GM18498 (cell line): ENCODE data around the gene GOSR1.
"Not testable (repeated sequence)": the region's sequence is repeated elsewhere in the genome, so short reads cannot be mapped to it uniquely, and the experiment has no call there.

Source experiments
- ATAC-seq: cut with Tn5 transposase; IDR thresholded peaks from one replicate; pipeline ENCODE4 v1.9.1; 2021; ENCODE audit warnings: mild to moderate bottlenecking, moderate library complexity; ENCODE audit not compliant: unreplicated experiment

Gene GOSR1

DNA sequence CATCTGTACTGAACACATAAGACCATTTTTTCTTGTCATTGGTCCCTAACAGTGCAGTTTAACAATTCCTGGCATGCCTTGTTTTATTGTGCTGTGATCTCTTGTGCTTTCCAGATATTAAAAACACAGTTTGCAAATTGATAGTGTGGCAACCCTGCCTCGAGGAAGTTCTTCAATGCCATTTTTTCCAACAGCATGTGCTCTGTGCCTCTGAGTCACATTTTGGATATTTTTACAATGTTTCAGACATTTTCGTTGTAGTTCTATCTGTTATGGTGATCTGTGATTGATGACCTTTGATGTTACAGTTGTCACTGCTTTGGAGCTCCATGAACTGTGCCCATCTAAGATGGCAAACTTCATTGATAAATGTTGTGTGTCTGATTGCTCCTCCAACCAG, 66.2 kb downstream of the GOSR1 start:
- no peak for ATAC-seq

DNA sequence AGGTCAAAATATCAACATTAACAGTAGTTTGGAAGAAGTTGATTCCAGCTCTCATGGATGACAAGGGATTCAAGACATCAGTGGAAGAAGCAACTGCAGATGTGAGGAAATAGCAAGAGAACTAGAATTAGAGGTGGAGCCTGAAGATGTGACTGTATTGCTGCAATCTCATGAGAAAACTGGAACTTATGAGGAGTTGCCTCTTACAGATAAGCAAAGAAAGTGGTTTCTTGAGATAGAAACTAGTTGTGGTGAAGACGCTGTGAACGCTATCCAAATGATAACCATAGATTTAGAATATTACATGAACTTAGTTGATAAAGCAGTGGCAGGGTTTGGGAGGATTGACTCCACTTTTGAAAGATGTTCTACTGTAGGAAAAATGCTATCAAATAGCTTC, 67.8 kb downstream of the GOSR1 start:
- no peak for ATAC-seq

DNA sequence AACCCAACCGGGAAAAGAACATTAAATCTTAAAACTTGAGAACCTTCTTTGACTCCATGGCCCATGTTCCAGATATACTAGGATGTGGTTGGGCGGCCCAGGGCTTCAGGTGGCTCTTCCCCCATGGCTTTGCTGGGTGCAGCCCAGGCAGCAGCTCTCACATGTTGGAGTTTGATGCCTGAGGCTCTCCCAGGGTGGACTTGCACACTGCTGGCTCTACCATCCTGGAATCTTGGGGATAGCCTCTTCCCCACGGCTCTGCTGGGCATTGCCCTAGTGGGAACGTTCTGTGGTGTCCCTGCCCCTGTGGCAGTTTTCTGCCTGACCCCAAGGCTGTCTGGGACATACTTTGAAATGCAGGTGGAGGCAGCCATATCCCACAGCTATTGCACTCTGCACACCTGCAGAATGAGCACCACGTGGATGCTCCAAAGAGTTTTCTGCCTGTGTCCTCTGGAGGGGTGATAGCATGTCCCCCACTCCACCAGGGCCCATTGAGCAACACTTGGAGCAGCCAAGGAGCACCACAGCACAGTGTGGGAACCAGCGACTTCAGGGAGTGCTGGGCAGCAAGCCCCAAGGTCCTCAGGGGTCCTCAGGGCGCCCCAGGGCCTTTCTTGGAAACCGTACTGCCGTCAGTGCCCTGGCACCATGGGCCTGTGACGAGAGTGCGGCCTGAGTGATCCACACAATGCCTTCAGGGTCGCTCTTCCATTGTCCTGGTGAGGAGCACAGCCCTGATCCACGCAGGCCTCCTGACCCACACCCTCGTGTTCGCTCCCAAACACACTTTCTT, 70.8 kb downstream of the GOSR1 start:
- ATAC-seq, result no peak

DNA sequence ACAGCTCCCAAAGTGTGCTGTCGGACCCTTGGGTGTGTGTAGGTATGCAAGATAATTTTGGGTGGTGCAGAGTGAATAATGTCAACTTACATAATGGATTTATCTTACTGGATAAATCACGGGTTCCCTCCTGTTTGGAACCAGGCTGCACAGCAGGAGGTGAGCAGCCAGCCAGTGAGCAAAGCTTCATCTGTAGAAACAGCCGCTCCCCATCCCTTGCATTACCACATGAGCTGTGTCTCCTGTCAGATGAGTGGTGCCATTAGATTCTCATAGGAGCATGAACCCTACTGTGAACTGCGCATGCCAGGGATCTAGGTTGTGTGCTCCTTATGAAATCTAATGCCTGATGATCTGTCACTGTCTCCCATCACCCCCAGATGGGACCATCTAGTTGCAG, 72.0 kb downstream of the GOSR1 start:
- ATAC-seq, result not testable (repeated sequence)

DNA sequence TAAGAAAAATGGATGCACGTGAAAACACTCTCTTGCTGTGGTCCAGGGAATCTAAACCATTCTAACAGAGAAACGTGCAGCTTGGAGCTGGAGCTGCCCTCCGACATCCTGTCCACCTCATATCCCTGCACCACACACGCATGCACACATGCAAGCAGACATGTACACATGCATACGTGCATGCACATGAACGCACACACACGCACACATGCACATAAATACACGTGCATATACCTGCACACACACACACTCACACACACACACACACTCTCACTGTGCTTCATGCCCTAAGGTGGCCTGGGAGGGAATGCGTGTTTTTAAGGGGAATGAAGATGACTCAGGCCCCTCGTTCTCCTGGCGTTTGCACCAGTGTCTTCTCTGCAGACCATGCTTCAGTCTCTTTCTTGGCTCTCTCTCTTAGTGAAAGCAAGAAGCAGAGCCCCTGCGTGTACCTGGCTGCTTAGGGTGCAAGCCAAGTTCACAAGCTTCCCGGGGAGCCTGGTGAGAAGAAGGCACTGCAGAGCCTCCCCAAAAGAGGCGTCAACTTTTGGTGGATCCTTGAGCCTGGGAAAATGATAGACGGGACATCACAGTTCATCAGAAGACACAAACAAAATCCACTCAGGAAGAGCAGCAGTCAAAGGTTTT, 72.8 kb downstream of the GOSR1 start:
- ATAC-seq, result no peak

DNA sequence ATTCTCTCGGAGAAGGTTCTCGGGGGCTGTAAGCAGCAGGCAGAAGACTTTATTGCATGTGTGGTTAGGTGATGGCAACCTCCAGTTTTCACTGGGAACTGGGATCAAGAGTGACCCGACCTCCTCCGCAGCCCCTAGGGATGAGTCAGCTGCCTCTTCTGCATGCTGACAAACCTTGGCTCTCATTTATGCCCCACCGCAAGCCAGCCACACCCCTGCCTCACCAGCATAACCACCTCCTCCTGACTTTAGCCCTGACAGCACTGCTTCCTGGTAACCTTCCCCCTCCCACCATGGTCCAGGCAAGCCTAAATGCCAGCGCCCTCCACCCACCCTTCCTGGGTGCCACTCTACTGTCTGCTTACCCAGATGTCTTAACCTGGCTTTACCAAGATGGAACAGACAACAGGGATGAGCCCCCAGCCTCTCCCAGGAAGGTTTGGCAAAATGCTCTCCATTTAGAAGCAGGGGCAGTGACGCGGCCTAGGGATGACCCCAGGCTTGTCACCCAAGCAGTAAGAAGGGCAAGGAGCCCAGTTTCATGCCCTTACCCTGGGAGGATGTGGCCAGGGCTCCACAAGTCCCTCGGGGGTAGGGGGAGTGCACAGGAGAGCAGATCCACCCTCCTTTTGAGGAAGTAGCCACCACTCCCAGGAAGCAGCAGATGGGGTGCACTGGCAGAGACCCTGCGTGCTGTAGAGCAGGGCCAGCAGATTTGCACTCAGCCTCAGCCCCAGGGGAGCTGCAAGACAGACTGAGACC, 73.5 kb downstream of the GOSR1 start:
- ATAC-seq, result no peak

DNA sequence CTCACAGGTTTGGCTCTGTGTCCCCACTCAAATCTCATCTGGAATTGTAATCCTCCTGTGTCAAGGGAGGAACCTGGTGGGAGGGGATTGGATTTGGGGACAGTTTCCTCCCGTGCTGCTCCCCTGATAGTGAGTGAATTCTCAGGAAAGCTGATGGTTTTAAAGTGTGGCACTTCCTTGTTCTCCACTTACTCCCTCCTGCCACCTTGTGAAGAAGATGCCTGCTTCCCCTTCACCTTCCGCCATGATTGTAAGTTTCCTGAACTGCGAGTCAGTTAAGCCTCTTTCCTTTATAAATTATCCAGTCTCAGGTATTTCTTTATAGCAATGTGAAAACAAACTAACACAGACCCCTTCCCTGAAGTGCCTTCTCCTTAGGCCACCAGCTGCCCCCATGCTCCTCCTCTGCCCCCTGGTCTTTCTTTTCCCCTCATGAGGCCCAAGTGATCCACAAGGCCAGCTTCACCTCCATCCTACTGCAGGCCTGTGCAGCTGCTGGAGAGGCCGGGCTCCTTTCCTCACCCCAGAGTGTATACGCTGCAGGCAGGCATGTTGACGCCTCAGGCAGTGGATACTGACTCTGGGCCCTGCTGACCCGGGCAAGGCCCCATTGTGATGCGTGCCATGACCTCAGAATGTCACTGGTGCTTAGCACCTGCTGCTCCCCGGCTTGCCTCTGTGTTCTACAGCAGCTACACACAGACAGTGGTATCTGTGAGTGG, 74.2 kb downstream of the GOSR1 start:
- ATAC-seq, result not testable (repeated sequence)

DNA sequence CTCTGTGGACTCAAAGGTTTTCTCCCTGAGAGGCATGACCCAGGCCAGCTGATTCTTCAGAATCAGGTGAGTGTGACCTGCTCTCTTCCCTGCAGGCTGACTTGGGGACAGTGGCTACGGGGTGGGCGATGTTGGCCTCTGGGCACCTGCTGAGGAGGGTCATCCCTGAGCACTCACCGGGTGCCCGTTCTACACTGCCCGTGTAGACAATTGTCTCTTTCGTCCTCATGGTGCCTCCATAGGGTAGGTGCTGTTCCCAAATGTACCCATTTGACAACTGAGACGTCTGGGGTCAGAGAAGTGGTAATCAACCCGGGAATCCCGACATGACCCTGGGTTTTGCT, 74.8 kb downstream of the GOSR1 start:
- ATAC-seq, result no peak

DNA sequence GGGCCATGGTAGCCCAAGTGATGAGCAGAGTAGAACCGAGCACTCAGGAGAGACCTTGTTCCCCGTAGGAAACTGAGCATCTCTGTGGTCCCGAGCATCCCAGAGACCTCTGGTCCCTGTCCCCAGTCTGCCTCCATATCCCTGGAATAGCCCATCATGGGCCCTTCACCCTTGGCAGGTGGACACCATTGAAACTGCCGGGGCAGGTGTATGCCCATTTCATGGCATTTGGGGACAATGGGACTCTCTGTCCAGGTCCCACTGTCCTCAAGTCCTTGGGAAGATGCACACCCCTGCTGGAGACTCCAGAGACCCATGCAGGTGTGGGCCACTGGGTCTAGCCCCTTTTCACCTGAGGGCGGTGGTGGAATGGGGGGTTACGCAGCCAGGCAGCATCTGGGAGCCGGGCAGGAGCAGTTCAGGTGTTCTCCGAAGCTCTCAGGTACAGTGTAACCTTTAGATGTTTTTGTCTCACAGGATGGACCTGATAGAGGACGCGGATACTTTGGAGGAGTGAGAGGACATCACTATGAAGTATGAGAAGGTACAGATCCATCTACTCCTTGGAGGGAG, 75.9 kb downstream of the GOSR1 start:
- no peak for ATAC-seq

DNA sequence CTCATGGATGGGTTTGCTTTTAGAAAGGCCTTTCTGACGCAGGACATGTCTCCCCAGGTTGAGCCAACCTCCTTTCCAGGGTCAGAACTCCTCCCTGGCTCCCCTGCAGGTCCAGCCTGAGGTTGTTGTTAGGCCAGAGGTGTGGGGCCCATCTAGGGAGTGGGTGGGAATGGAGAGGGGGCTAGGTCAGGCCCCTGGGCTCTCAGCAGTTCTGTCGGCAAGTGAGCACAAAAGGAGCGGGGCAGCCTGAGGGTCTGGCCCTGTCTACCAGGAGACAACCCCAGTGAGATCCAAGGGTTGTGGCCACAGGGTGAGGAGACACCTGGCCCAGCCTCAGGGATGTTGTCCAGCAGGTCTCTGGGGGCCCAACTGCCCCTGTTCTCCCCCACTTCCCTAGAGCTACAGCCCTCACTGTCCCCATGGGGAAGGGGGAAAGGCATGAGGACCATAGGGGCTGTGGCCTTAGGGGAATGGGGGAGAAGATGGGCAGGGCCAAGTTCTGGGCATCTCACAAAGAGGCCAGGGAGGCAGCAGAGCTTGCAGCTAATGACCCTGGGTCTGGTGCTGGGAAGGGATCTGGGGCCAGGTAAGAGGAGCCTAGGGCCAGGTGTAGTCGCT, 76.7 kb downstream of the GOSR1 start:
- ATAC-seq, result not testable (repeated sequence)

DNA sequence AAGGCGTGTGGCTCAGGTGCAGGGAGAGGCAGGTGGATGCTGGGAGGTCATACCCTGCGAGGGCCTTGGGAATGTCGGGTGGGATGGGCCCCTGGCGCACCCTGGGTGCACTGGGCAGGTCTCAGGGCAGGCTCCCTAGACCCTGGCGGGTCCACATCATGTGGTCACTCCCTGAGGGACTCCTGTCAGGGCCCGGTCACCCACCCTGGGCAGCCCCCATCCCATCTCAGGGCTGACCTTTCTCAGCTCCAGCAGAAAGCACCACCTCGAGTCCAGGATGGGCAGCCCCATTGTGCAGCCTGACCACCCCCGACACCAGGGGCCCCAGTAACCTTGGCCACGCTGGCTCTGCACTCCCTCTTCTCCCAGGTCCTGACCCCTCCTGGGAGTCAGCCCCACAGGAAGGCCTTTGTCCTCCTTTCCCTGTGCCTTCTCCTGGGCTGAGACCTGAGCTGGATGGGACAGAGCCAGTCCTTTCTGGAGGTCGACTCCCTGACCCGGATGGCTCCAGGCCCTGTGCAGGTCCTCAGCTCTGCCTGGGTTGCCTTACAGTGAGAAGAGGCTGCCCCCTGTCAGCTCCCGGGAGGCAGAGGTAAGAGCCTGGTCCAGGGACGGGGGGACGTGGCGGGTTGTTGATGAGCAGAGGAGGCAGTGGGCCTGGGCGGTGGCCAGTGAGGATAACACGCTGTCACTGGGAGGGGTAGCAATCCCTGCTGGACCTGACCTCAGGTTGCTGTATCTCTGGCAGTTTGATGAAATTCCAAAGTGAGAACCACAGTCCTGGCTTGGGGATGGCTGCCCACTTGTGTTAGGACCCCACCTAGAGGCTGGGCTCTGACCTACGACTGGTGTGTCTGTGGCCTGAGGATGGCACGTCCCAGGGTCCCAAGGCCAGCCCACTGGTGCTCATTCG, 77.9 kb downstream of the GOSR1 start:
- no peak for ATAC-seq

DNA sequence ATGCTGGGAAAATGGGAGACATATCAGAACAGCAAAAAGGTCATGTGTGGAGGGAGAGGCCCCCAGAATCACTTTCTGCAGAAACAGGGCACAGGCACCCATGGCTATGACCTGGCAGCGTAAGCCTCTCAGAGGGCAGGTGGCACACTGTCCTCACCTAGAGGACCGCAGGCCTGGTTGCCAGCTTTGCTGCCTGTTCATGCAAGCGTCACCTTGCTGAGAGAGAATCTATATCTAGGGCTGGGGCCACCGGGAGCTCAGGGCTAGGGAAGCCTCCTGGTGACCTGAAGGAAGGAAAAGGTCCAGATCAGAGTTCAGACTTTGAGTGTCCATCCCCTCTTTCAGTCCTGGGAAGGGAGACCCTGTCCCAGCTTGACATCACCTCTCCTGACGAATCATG, 78.7 kb downstream of the GOSR1 start:
- no peak for ATAC-seq

DNA sequence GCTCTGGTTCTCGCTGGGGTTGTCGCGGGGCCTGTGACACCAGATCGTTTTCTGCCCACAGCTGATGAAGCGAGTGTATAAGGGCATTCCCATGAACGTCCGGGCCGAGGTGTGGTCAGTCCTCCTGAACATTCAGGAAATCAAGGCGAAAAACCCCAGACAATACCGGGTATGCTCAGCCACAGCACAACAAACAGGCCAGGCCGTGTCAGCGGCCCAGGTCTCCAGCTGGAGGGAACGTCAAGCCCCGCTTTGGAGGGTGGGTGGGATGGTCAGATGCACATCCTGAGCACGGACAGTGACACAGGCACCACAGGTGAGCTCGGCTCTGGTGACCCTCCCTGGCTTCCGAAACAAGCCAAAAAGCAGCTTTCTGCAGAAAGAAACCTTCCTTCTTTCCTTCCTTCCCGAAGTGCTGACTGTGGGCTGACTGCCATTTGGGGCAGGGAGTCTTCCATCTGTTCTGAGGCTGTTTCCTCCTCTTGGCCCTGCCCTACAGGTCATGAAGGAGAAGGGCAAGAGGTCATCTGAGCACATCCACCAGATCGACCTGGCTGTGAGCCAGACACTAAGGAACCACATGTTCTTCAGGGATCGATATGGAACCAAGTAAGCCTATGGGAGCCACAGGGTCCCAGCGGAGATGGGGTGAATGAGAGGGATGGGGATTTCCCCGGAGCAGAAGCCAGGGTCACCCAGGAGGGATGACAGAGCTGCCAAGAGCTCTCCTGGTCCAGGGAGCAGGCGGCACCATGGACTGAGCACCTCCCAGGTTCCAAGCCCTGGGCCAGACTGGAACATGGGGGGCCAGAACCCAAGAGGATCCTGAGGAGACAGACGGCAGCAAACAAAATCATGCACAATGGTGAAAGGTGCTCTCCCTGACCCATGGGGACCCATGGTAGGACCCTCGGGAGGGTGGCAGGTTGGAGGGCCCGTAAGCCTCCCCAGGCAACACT, 79.4 kb downstream of the GOSR1 start:
- no peak for ATAC-seq

DNA sequence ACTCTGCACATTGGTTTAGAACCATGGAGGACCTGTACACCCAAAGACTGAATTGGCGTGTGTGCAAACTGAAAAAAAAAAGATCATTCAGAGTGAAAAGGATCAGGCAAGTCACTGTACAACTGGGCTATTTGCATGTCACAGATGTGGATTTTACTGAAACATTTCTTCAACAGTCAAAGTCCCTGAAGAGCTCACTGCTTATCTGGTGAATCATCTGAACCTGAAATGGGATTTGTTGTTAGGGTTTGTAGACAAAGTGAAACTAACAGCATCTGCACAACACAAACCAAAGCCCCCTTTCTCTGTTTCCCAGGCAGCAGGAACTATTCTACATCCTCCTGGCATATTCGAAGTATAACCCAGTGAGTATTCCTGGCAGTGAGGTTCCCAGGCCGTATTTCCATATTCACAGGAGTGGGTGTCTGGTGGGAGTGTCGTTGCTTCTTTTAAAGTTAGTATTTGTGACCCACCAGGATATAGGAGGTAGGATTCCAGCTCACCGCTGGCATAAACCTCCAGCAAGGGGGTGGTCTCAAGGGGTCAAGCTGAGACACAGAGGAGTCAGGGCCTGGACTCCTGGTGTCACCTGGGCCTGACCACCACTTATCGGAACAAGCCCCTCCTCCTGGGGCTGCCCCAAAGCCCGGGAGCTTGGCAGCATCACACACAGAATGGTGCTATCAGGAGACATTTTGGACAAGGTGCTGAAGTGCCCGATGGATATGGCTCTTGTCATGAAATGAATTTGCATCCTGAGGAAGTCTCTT, 80.9 kb downstream of the GOSR1 start:
- no peak for ATAC-seq

DNA sequence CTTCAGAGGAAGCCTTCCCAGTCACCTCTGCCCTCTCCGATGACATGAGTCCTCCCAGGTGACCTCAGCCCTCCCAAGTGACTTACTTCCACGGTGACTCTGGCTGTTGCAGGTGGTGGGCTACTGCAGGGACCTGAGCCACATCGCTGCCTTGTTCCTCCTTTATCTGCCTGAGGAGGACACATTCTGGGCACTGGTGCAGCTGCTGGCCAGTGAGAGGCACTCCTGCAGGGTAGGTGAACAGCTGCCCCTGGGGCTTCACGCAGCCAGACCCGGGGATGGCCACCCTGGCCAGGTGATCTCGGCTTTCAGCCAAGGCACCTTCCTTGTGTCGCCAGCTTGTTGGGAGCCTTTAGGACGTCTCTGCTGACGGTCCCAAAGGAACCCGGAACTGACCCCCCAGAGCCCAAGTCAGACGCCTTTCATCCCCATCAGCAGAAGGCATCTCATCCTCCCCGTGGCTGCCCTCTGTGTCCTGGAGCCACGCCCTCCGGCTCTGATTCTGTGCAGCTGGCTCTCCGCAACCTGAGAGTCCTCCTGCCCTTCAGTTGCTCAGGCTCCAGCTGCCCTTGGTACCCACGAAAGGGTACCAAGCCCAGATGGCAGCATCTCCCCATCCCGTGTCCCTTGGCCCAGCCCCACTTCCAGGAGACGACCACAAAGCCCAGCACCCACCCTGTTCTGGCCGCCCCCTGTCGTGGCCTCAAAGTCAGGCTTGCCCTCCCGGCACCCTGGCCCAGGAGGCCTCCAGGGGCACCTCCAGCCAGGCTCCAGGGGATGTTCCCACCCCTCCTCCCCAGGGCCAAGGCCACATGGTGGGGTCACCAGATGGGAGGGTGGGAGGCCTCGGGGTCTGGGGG, 81.7 kb downstream of the GOSR1 start:
- ATAC-seq, result no peak

DNA sequence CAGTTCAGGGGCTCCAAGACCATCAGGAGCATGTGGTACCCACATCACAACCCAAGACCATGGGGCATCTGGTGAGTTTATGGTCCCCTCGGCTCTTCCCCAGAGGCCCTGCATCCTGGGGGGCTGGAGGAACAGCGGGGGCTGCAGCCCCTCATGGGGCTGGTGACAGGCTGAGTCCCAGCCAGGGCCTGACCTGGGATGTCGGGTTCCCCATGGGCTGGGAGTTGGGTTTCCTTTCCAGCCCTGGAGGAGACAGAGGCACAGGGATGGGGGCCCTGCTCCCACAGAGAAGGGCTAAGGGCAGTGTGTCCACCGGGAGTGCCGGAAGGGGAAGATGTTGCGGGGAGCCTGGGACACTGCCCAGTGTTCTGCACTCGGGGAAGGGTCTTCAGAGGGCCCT, 82.4 kb downstream of the GOSR1 start:
- no peak for ATAC-seq
